SK-N-SH treated with all-trans-retinoic acid at 6 μM for 48 hours (cell line): ENCODE data around the gene COX14.
A peak's percentile ranks its signal among the peaks of the same experiment; 100 is the strongest.

Source experiments
- ATAC-seq: fragments of 200-7000 bp; cut with Tn5 transposase; 3 replicates; pipeline ENCODE4 v1.9.1; 2020; ENCODE audit warnings: mild to moderate bottlenecking, moderate library complexity
- ARNTL ChIP-seq: fragments of 450-650 bp; formaldehyde crosslinking; IDR thresholded peaks from 2 replicates; pipeline ENCODE4 v1.5.0; 2020; ENCODE audit warnings: low read depth, mild to moderate bottlenecking, moderate library complexity, borderline replicate concordance
- BACH2 ChIP-seq: fragments of 250-450 bp; sonication (Bioruptor Pico); IDR thresholded peaks from 2 replicates; pipeline ENCODE4 v1.9.0; 2021; ENCODE audit warnings: mild to moderate bottlenecking, borderline replicate concordance
- CREB5 ChIP-seq: fragments of 250-450 bp; sonication (Bioruptor Pico); IDR thresholded peaks from 2 replicates; pipeline ENCODE4 v1.5.1; 2020; ENCODE audit warnings: low read depth, mild to moderate bottlenecking, moderate library complexity
- CSRNP3 ChIP-seq: fragments of 250-450 bp; sonication (Bioruptor Pico); IDR thresholded peaks from 2 replicates; pipeline ENCODE4 v1.5.1; 2021; ENCODE audit warnings: mild to moderate bottlenecking, moderate library complexity
- ESRRG ChIP-seq: fragments of 250-450 bp; sonication (Bioruptor Pico); IDR thresholded peaks from 2 replicates; pipeline ENCODE4 v1.6.1; 2021; ENCODE audit warnings: mild to moderate bottlenecking
- GLIS3 ChIP-seq: fragments of 250-450 bp; sonication (Bioruptor Pico); IDR thresholded peaks from 2 replicates; pipeline ENCODE4 v1.5.0; 2020; ENCODE audit warnings: mild to moderate bottlenecking, moderate library complexity
- ISL1 ChIP-seq: fragments of 250-450 bp; sonication (Bioruptor Pico); IDR thresholded peaks from 2 replicates; pipeline ENCODE4 v2.1.2; 2022; ENCODE audit warnings: mild to moderate bottlenecking, moderate library complexity
- OSR1 ChIP-seq: fragments of 250-450 bp; sonication (Bioruptor Pico); IDR thresholded peaks from 2 replicates; pipeline ENCODE4 v1.8.0; 2022; ENCODE audit warnings: moderate library complexity, mild to moderate bottlenecking, inconsistent platforms
- PATZ1 ChIP-seq: fragments of 250-450 bp; sonication (Bioruptor Pico); IDR thresholded peaks from 2 replicates; pipeline ENCODE4 v1.8.0; 2020; ENCODE audit warnings: mild to moderate bottlenecking, moderate library complexity, borderline replicate concordance
- POU6F1 ChIP-seq: fragments of 250-450 bp; sonication (Bioruptor Pico); IDR thresholded peaks from 2 replicates; pipeline ENCODE4 v1.8.0; 2021; ENCODE audit warnings: low read depth, mild to moderate bottlenecking, moderate library complexity, borderline replicate concordance
- RARB ChIP-seq: fragments of 250-450 bp; sonication (Bioruptor Pico); IDR thresholded peaks from 2 replicates; pipeline ENCODE4 v1.8.0; 2021; ENCODE audit warnings: mild to moderate bottlenecking, moderate library complexity
- SNAI2 ChIP-seq: fragments of 250-450 bp; sonication (Bioruptor Pico); IDR thresholded peaks from 2 replicates; pipeline ENCODE4 v1.5.0; 2020; ENCODE audit warnings: mild to moderate bottlenecking, moderate library complexity
- TCF4 ChIP-seq: fragments of 250-450 bp; sonication (Bioruptor Pico); IDR thresholded peaks from 2 replicates; pipeline ENCODE4 v1.8.0; 2021; ENCODE audit warnings: mild to moderate bottlenecking, moderate library complexity, borderline replicate concordance
- TOX ChIP-seq: fragments of 250-450 bp; sonication (Bioruptor Pico); IDR thresholded peaks from 2 replicates; pipeline ENCODE4 v1.8.0; 2021; ENCODE audit warnings: mild to moderate bottlenecking, moderate library complexity, borderline replicate concordance
- TSHZ2 ChIP-seq: fragments of 250-450 bp; sonication (Bioruptor Pico); IDR thresholded peaks from 2 replicates; pipeline ENCODE4 v1.5.0; 2020; ENCODE audit warnings: mild to moderate bottlenecking, moderate library complexity
- ZC3H10 ChIP-seq: fragments of 250-450 bp; sonication (Bioruptor Pico); IDR thresholded peaks from 2 replicates; pipeline ENCODE4 v1.5.1; 2021; ENCODE audit warnings: mild to moderate bottlenecking, moderate library complexity
- ZFP3 ChIP-seq: fragments of 250-450 bp; sonication (Bioruptor Pico); IDR thresholded peaks from 2 replicates; pipeline ENCODE4 v1.5.0; 2020; ENCODE audit warnings: mild to moderate bottlenecking, moderate library complexity
- ZNF565 ChIP-seq: fragments of 450-650 bp; formaldehyde crosslinking; conservative IDR thresholded peaks from 2 replicates; pipeline ENCODE4 v1.5.0; 2020; ENCODE audit warnings: low read depth, mild to moderate bottlenecking, moderate library complexity
- ZNF8 ChIP-seq: fragments of 450-650 bp; formaldehyde crosslinking; IDR thresholded peaks from 2 replicates; pipeline ENCODE4 v1.5.0; 2020; ENCODE audit warnings: mild to moderate bottlenecking, moderate library complexity

COX14 gene

GRCh38 chr12:50110762-50111351, 1.2 kb upstream of the COX14 start (continued):
- no peak for TF ChIP-seq TSHZ2
- TF ChIP-seq ZNF565 (CRISPR knock-in tag), result no peak
- no peak for TF ChIP-seq ARNTL (CRISPR knock-in tag)
- TF ChIP-seq ZFP3 (CRISPR knock-in tag), result no peak
- TF ChIP-seq RARB (CRISPR knock-in tag), result no peak
- TF ChIP-seq BACH2 (CRISPR knock-in tag), result no peak
- no peak for TF ChIP-seq ZC3H10 (CRISPR knock-in tag)
- no peak for TF ChIP-seq CREB5 (CRISPR knock-in tag)
- no peak for TF ChIP-seq OSR1 (CRISPR knock-in tag)

GRCh38 chr12:50111395-50111692, 692 bp upstream of the COX14 start:
- TF ChIP-seq OSR1 (CRISPR knock-in tag) (no peak), TCF4 (CRISPR knock-in tag) (no peak), CSRNP3 (CRISPR knock-in tag) (no peak), CREB5 (CRISPR knock-in tag) (no peak), BACH2 (CRISPR knock-in tag) (no peak)
- peak; percentile 2; the same call in 2 of the 3 replicates for ATAC-seq

- TF ChIP-seq ZC3H10 (CRISPR knock-in tag) (no peak), CSRNP3 (CRISPR knock-in tag) (no peak), ESRRG (CRISPR knock-in tag) (no peak), CREB5 (CRISPR knock-in tag) (no peak), OSR1 (CRISPR knock-in tag) (no peak), PATZ1 (no peak), ZNF8 (CRISPR knock-in tag) (no peak), SNAI2 (CRISPR knock-in tag) (no peak), TOX (CRISPR knock-in tag) (no peak), POU6F1 (CRISPR knock-in tag) (no peak), TCF4 (CRISPR knock-in tag) (no peak), ISL1 (CRISPR knock-in tag) (no peak), GLIS3 (CRISPR knock-in tag) (no peak)
- TF ChIP-seq, all 23 proteins: peak for 0
- ATAC-seq, result peak; percentile 41
These were observed 601 bp downstream of the COX14 start for GRCh38 chr12:50112456-50113218.
